Smooth muscle cell of the brain vasculature (primary cell): ENCODE results near the gene CBFA2T3.
"Not testable (repeated sequence)": the region's sequence is repeated elsewhere in the genome, so short reads cannot be mapped to it uniquely, and the experiment has no call there.

ENCODE experiments used
- DNase-seq: peaks from one replicate; pipeline ENCODE4 v3.0.0-alpha.2; 2012; ENCODE audit warnings: low read depth, low spot score

The CBFA2T3 gene

DNA sequence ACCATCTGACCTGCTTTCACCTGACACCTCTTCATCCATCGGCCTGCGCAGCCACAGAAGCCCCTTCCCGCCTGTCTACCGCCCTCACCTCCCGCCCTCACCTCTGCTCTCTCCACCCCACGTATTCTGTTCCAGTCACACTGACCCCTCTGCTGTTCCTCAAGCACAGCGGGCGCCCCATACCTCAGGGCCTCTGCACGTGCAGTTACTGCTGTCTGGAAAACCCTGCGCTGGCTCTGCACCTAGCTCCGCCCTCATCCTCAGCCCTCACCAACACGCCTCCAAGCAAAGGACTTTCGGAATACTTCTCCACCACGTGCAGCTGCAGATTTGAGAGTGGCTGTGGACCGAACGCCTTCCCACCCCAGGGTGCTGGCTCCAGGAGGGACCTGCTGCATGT is 85.9 kb downstream of the CBFA2T3 start:
- DNase-seq, result no peak

DNA sequence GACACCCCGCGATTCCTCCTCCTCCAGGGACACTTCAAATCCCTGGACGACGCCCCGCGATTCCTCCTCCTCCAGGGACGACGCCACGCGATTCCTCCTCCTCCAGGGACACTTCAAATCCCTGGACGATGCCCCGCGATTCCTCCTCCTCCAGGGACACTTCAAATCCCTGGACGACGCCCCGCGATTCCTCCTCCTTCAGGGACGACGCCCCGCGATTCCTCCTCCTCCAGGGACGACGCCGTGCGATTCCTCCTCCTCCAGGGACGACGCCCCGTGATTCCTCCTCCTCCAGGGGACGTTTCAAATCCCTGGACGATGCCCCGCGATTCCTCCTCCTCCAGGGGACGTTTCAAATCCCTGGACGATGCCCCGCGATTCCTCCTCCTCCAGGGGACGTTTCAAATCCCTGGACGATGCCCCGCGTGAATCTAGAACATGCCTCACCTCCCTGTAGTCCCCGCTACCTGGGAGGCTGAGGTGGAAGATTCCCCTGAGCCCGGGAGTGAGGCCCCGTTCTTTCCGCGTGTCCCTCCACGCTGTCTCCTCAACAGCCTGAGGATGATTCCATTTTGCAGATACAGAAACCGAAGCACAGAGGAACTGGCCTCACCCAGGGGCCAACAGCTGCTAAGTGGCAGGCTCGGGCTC is 87.2 kb downstream of the CBFA2T3 start:
- not testable (repeated sequence) for DNase-seq

DNA sequence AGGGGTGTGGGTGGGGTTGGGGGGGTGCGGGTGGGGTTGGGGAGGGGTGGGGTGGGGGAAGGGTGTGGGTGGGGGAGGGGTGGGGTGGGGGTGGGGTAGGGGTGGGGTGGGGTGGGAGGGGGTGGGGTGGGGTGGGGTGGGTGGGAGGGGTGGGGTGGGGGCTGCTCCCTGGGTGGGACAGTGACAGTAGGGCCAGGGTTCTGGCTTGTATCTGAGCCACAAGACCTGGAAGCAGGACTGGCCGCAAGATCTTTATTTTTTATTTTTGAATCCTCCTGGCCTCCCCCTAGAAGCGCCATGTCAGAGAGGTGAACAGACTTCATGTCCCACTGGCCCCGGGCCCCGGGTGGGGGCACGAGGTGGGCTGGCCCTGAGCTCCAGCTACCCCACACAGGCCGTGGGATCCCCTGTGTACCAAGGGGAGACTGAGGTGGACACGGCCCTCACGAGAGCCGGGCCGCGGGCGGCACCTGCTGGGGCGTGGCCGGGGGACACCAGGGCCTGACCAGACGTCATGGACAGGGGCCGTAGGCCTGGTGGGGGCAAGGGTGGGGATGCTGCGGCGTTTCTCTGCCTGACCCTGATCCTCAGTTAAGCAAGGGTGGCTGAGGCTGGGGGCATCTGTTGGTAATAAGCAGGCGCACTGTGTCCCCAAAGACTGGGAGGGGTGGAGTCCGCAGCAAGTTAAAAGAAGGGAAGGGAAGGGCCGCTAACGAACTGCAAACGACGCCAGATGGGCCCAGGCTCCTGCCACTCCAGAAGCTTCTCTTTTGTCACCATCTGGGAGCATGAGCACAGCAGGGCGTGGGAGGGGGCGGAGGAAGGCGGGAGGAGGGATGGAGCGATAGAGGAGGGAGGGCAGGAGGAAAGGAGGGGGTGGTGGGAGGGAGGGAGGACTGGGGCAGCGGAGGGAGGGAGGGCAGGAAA is 88.3 kb downstream of the CBFA2T3 start:
- DNase-seq, result no peak

DNA sequence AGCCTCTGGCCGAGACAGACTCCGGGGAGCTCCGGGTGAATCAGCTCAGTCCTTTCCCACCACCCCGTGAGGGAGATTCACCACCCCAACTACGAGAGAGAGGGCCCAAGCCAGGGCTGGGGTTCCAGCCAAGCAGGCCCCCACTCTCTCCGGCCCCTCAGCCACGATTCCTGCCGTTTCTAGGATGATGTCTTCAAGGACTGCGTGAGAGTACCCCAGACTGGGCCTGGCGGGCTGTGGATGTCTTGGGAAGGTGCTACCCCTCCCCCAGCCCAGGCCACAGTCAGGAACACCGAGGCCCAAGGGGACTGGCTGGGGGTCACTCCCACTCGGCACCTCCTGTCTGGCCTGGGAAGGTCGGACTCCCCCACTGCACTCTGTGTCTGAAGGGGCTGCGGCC is 89.0 kb downstream of the CBFA2T3 start:
- no peak for DNase-seq

GRCh38 chr16:88886845-88887521 is 90.0 kb downstream of the CBFA2T3 start:
- DNase-seq, result no peak

GRCh38 chr16:88886420-88886844 is 90.6 kb downstream of the CBFA2T3 start:
- no peak for DNase-seq

- DNase-seq, result no peak
Observed at GRCh38 chr16:88885693-88886280, 91.2 kb downstream of the CBFA2T3 start.

GRCh38 chr16:88884569-88885271 is 92.3 kb downstream of the CBFA2T3 start:
- no peak for DNase-seq

DNA sequence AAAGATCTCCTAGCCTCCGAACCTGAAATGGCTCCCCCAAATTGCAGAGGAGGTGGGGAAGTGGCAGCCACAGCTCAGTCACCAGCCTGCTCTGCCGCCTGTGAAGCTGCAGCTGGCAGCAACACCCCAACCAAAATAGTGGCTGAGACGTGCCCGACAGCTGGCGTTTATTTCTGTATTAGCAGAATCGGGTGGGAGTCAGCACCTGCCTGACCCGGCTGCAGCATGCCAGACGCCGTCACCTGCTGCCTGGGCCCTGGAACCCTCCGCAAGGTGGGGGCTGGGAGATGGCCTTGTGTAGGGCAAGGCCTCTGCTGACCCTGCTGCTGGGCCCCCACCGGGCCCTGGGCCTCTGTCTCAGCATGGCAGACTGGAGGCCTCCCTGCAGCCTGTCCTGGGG is 93.1 kb downstream of the CBFA2T3 start:
- DNase-seq, result no peak

DNA sequence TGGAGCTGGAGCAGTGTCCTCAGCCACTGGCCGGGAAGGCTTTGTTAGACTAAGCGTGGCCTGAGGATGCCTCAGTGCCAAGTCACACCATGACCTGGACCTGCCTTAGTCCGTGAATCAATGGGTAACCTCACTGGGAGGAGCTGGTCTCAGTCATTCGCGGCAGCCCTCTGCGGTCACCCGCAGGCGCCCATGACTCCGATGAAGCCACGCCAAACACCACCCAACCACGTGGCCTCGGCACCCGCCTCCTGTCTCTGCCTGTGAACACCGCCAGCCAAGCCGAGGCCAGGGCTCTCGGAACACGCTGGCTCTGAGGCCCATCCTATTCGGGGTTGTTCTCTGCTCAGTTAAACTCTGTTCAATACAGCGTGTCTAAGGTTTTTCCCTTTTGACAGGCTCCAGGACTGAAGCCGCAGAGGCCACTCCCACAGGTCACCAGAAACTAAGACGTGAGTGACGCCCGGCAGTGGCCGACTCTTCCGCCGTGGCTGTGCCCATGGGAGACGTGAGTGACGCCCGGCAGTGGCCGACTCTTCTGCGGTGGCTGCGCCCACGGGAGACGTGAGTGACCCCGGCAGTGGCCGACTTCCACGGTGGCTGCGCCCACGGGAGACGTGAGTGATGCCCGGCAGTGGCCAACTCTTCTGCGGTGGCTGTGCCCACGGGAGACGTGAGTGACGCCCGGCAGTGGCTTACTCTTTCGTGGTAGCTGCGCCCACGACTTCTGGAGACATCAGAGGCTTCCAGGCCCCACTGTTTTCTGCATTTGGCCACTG is 93.7 kb downstream of the CBFA2T3 start:
- no peak for DNase-seq

GRCh38 chr16:88882358-88883030 is 94.5 kb downstream of the CBFA2T3 start:
- no peak for DNase-seq

DNA sequence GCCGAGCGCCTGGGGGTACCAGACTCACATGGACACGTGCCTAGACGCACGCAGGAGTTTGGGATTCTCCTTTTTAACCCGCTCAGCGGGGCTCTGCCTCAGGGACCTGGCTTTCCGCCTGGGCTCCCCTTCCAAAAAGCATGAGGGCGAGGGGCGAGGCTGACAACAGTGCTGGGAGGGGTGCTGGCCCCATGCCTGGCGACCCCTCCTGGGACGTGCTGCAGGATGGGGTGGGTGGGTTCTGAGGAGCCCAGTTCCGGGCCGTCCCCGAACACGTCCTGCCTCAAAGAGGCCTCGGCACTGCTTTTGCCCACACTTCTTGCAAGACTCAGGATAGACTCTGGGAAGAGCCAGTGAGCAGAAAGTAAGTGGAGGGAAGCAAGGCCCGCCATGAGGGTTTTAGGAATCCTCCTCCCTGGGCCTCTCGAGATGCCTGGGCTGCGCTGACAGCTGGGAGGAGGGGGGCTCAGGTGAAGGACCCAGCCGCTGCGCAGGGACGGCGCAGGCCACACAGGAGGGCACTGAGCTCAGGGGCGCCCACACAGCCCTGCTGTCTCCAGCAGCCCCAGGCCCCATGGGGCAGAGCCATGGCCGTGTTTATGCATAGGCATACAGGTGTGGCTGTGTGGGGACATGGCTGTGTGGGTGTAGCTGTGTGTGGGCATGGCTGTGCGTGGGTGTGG is 95.2 kb downstream of the CBFA2T3 start:
- DNase-seq, result no peak

DNA sequence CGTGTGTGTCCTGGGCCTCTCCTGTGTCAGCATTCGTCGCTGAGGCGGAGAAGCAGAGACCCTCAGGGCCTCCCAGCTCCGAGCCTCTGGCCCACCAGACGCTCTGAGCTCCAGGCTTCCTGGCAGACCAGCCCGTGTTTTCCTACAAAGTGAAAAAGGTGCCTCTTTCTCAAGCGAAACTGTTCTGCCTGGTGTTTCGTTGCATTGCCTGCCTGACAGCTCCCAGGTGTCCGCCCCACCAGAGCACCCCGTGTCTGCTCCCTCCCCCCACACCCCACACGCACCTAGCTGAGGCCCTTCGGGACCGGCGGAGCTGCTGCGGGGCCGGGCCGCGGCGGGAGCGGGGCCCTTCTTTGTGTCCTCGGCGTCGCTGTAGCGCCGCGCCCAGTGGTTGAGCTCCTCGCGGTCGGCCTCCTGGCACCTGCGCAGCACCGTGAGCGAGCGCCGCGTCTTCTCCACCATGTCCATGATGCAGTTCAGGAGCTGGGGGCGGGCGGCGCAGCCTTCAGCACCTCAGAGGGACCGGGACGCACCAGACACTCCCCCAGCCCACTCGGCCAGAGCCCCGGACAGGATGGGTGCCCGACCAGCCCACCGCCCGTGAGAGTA is 95.9 kb downstream of the CBFA2T3 start:
- no peak for DNase-seq

DNA sequence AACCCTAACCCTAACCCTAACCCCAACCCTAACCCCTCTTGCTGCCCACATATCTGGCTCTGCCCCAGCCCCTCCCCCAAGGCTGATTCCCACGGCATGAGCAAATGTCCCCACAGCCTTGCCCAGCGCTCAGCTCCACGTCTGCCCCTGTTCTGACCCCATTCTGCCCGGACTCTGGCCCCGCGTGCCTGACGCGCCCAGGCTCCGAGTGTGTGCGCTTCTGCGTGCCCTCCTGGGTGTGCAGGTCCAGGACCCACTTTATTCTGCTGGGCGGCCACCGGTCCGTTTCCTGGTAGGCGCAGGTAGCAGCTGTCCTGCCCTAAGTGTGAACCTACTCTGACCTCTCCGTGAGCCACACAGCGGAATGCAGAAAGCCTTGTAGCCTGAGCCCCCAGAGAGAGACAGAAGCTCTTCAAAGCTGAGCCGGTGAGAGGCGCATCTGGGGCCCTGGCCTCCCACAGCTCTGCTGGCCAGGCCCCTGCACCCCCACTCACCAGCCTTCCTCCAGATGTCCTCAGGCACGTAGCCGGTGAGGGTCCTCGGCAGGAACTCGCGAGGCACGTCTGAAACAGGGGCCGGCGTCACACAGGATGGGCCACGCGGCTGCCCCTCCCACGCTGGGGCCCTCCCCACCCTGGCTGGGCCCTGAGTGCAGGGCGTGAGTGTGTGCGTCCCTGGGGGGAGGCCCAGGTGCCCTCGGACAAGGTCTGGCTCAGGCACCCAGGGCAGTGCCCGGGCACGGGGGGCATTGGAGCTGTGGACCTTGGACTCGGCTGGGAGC is 96.6 kb downstream of the CBFA2T3 start:
- DNase-seq, result no peak

DNA sequence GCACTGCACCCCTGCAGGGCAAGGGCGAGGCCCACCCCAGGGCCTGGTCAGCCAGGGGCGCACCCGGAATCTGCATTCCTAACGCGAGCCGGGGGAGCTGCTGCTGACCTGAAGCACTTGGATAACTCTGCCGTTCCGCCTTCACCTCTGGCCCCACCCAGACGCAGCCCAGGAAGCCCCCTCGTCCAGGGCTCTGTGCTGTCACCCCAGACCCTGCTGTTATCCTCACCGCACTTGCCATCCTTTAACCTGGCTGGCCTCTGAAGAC is 97.3 kb downstream of the CBFA2T3 start:
- no peak for DNase-seq

DNA sequence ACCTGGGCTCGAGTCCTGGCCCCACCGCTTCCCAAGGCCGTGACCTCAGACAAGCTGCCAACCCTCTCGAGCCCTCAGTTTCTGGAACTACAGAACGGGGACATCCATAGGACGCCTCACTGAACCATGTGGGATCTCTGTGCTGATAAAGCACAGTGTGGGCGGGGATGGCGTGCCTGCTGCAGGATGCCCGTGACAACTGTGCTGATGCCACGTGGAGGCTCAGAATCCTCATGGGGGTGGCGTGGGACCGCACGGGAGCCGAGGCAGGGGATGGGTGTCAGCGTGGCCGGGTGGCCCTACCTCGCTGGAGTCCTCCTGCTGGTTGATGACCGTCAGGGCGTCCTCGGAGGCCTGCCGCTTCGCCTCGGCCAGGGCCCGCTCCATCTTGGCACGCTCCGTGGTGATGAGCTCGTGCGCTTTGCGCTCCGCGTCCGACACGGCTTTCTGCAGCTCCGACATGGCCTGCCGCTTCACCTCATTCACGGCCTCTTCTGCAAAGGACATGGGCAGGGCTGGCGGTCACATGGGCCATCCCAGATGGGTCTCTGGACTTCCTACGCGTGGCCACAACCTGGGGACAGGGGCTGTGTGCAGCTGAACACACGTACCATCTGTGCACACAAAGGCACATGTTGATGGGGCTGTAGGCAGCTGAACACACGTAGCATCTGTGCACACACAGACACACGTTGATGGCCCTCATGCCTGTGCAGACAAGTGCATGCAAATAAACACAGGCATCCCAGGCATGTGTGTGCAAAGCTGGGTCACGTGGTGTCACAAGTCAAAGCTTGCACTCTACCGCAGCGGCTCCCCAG is 97.8 kb downstream of the CBFA2T3 start:
- DNase-seq, result no peak

- no peak for DNase-seq
Observed at GRCh38 chr16:88878356-88878755, 98.7 kb downstream of the CBFA2T3 start.
